Keratinocyte (primary cell): ENCODE results near the gene PPP1R36.

Experiments used
- CTCF ChIP-seq, 3 experiments: IDR thresholded peaks in 1 of 3; conservative IDR thresholded peaks in 1 of 3; optimal IDR thresholded peaks in 1 of 3; 2 replicates in 2 of 3; 3 replicates in 1 of 3; pipeline versions ENCODE3 to v1.5.1; 2011; ENCODE audit warnings: low read length in 3 of 3, mild to moderate bottlenecking in 3 of 3, moderate library complexity in 2 of 3, control low read depth in 1 of 3, inconsistent platforms in 1 of 3; ENCODE audit not compliant: insufficient read depth in 2 of 3; ENCODE audit errors: extremely low read depth in 1 of 3
- EZH2 ChIP-seq: IDR thresholded peaks from one replicate; pipeline ENCODE4 v1.6.1; 2012; ENCODE audit warnings: inconsistent platforms, mild to moderate bottlenecking, low read length, moderate library complexity

DNA sequence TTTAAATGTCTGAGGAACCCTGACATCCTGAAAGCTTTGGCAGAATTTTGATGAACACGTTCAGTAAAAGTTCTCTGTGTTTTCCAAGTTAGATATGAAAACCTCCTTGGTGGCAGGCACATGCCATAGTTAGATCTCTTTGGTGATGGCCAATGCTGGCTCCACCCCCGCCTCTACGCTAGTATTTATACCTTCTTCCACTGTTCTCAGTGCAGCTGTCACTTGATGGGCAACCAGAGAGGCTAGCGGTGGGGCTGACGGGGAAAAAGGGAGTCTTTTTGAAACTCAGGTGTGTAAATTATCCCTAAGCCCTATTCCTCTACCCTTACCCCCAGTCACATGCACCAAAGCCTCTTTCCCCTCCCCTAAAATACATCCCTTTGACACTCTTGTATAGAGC is 32.1 kb downstream of the PPP1R36 start:
- TF ChIP-seq CTCF (optimal IDR thresholded peaks at IDR 0.05 in 1 of 3, IDR thresholded peaks at IDR 0.05 in 1 of 3, conservative IDR thresholded peaks at IDR 0.05 in 1 of 3; ENCODE audit: extremely low read depth in 1 of 3, insufficient read depth in 2 of 3, low read length in 3 of 3) (no peak), EZH2 (no peak)
